ENCODE results near the gene SORCS1. TPM values are rescaled to one million over a fixed set of nuclear protein-coding genes. Genes with fewer than 3 reads are reported as not detected.

The SORCS1 gene
- total and polyA plus RNA-seq, 2 experiments from 2014 or later: 45.6 to 73.0 TPM

- H3K4me3 ChIP-seq: no peak overlapping the region
- TF ChIP-seq CTCF (IDR thresholded peaks at IDR 0.05; ENCODE audit: low read depth, low read length): no peak
- no peak for DNase-seq (ENCODE audit: low read depth in 1 of 2, low spot score in 1 of 2)
- no peaks in the 10 kb centered on the region for H3K4me1 ChIP-seq (ENCODE audit: low read depth)
- no peak overlapping the region for H3K27ac ChIP-seq
- H3K9me3 ChIP-seq (ENCODE audit: low read depth): no peaks in the 10 kb centered on the region
- no peaks in the 10 kb centered on the region for H3K27me3 ChIP-seq
- no peaks in the 10 kb centered on the region for H3K36me3 ChIP-seq
These were observed 398.6 kb downstream of the SORCS1 start for GRCh38 chr10:106765928-106766327.

DNA sequence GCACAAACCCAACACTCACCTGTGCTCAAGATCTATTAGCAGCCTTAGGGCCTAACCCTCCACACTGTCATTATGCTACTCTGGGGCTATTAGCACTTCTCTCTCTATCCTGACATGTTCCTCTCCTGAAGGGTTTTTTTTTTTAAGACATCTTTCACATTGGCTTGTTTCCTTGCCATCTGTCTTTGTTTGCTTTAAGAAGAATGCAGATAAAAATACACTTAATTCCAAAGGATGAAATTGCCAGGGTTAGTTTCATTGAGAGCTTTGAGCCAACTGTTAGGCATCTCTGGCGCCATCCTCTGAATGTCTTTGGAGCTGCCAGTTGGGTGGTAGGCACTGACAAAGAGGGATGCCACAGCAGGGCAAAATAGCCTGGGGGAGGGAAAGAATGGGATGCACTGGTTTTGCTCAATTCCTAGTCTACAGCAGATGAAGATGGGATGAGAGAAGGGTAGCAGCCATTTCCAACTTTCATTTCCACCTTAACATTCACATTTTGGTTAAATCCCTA lies 399.2 kb downstream of the SORCS1 start:
- H3K4me1 ChIP-seq (ENCODE audit: low read depth): no peaks in the 10 kb centered on the region
- no peak overlapping the region for H3K4me3 ChIP-seq
- H3K27ac ChIP-seq: no peak overlapping the region
- no peaks in the 10 kb centered on the region for H3K36me3 ChIP-seq
- no peak for DNase-seq (ENCODE audit: low read depth in 1 of 2, low spot score in 1 of 2)
- H3K9me3 ChIP-seq (ENCODE audit: low read depth): no peaks in the 10 kb centered on the region
- TF ChIP-seq CTCF (IDR thresholded peaks at IDR 0.05; ENCODE audit: low read depth, low read length): no peak
- H3K27me3 ChIP-seq: no peaks in the 10 kb centered on the region

GRCh38 chr10:106764360-106764759 lies 400.1 kb downstream of the SORCS1 start:
- Histone ChIP-seq H3K9me3 (ENCODE audit: low read depth) (no peaks in the 10 kb centered on the region), H3K27me3 (no peaks in the 10 kb centered on the region), H3K4me3 (no peak overlapping the region), H3K27ac (no peak overlapping the region), H3K36me3 (no peaks in the 10 kb centered on the region), H3K4me1 (ENCODE audit: low read depth) (no peaks in the 10 kb centered on the region)
- no peak for DNase-seq (ENCODE audit: low read depth in 1 of 2, low spot score in 1 of 2)
- no peak for TF ChIP-seq CTCF (IDR thresholded peaks at IDR 0.05; ENCODE audit: low read depth, low read length)

DNA sequence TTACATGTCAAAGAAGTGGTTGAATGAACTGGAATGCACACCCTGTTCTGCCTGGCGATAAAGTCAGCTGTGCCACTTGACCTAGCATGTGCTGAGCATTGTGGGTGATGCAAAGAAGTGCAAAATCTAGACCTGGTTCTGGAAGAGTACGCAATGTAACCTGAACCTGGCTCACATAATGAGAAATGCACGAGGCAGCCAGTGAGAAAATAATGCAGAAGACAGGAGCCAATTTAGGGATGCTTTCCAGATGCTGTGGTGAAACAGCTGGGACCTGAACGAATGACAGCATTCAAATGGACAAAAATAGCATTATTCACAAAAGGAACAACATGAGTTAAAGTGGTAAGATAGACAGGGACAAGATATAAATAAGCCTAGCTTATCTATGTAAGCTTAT lies 402.6 kb downstream of the SORCS1 start:
- no peaks in the 10 kb centered on the region for H3K36me3 ChIP-seq
- H3K27me3 ChIP-seq: no peaks in the 10 kb centered on the region
- H3K27ac ChIP-seq: no peak overlapping the region
- DNase-seq (ENCODE audit: low read depth in 1 of 2, low spot score in 1 of 2): no peak
- H3K4me3 ChIP-seq: no peak overlapping the region
- TF ChIP-seq CTCF (IDR thresholded peaks at IDR 0.05; ENCODE audit: low read depth, low read length): no peak
- no peaks in the 10 kb centered on the region for H3K4me1 ChIP-seq (ENCODE audit: low read depth)
- H3K9me3 ChIP-seq (ENCODE audit: low read depth): no peaks in the 10 kb centered on the region

- H3K27me3 ChIP-seq: no peaks in the 10 kb centered on the region
- no peak overlapping the region for H3K4me3 ChIP-seq
- DNase-seq (ENCODE audit: low read depth in 1 of 2, low spot score in 1 of 2): no peak
- H3K9me3 ChIP-seq (ENCODE audit: low read depth): no peaks in the 10 kb centered on the region
- no peak for TF ChIP-seq CTCF (IDR thresholded peaks at IDR 0.05; ENCODE audit: low read depth, low read length)
- H3K4me1 ChIP-seq (ENCODE audit: low read depth): no peaks in the 10 kb centered on the region
- H3K36me3 ChIP-seq: no peaks in the 10 kb centered on the region
- no peak overlapping the region for H3K27ac ChIP-seq
These were observed 407.0 kb downstream of the SORCS1 start for GRCh38 chr10:106757521-106757920.

DNA sequence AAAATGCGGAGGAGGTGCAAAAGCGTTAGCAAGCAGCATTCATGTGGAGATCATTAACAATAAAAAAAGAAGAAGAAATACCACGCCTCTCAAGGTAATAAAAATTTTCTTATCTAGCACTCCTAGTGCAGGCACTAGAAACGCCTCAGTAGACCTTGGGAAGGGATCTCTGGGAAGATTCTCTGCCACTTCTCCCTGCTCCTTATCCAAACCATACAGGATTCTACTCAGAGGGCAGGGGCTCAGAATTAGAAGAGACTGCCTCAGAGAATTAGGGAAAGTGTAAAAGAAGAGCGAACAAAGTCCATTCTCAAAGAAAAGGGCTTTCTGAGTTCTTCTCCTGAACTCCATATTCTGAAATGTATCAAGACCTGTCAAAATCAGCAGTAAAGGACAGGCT lies 413.4 kb downstream of the SORCS1 start:
- no peak for TF ChIP-seq CTCF (IDR thresholded peaks at IDR 0.05; ENCODE audit: low read depth, low read length)
- Histone ChIP-seq H3K9me3 (ENCODE audit: low read depth) (no peaks in the 10 kb centered on the region), H3K4me1 (ENCODE audit: low read depth) (no peaks in the 10 kb centered on the region), H3K36me3 (no peaks in the 10 kb centered on the region), H3K4me3 (no peak overlapping the region), H3K27me3 (no peaks in the 10 kb centered on the region), H3K27ac (no peak overlapping the region)
- DNase-seq (ENCODE audit: low read depth in 1 of 2, low spot score in 1 of 2): no peak
